TTC549 (cell line): ENCODE measurements around the gene PRXL2B.
"Not testable (repeated sequence)": the region's sequence is repeated elsewhere in the genome, so short reads cannot be mapped to it uniquely, and the experiment has no call there.

Experiments
- FAIRE-seq: peaks from 2 replicates; lab custom pipeline; 2012; peaks lifted over from hg19 to GRCh38; lab: Jason Lieb, UNC

The PRXL2B gene

GRCh38 chr1:2564006-2564814 lies 22.4 kb upstream of the PRXL2B start:
- no peak for FAIRE-seq

GRCh38 chr1:2564815-2565374 lies 21.7 kb upstream of the PRXL2B start:
- FAIRE-seq = no peak

GRCh38 chr1:2566101-2567045 lies 20.2 kb upstream of the PRXL2B start:
- no peak for FAIRE-seq

GRCh38 chr1:2567083-2567679 lies 19.4 kb upstream of the PRXL2B start:
- no peak for FAIRE-seq

GRCh38 chr1:2568187-2568816 lies 18.3 kb upstream of the PRXL2B start:
- not testable (repeated sequence) for FAIRE-seq

GRCh38 chr1:2569060-2569459 lies 17.5 kb upstream of the PRXL2B start:
- no peak for FAIRE-seq

- not testable (repeated sequence) for FAIRE-seq
Measured at GRCh38 chr1:2569703-2570102, 16.9 kb upstream of the PRXL2B start.

- no peak for FAIRE-seq
Measured at GRCh38 chr1:2570332-2570731, 16.2 kb upstream of the PRXL2B start.

- no peak for FAIRE-seq
Measured at GRCh38 chr1:2571348-2571747, 15.2 kb upstream of the PRXL2B start.

GRCh38 chr1:2573250-2573920 lies 13.2 kb upstream of the PRXL2B start:
- FAIRE-seq = no peak

- FAIRE-seq = no peak
Measured at GRCh38 chr1:2574350-2574749, 12.2 kb upstream of the PRXL2B start.

GRCh38 chr1:2575801-2576663 lies 10.5 kb upstream of the PRXL2B start:
- no peak for FAIRE-seq

- not testable (repeated sequence) for FAIRE-seq
Measured at GRCh38 chr1:2577565-2578075, 9.0 kb upstream of the PRXL2B start.

GRCh38 chr1:2578758-2579118 lies 7.8 kb upstream of the PRXL2B start:
- FAIRE-seq = no peak

GRCh38 chr1:2580691-2581090 lies 5.9 kb upstream of the PRXL2B start:
- FAIRE-seq = no peak

GRCh38 chr1:2582391-2582790 lies 4.2 kb upstream of the PRXL2B start:
- no peak for FAIRE-seq

- no peak for FAIRE-seq
Measured at GRCh38 chr1:2583331-2583791, 3.2 kb upstream of the PRXL2B start.

- no peak for FAIRE-seq
Measured at GRCh38 chr1:2583871-2584351, 2.7 kb upstream of the PRXL2B start.

- no peak for FAIRE-seq
Measured at GRCh38 chr1:2584686-2585317, 1.8 kb upstream of the PRXL2B start.
